Body of pancreas (tissue), 4 donors: ENCODE results near the gene ATF7. TPM values are rescaled to one million over a fixed set of nuclear protein-coding genes. Genes with fewer than 3 reads are reported as not detected.
A peak's percentile ranks its signal among the peaks of the same experiment; 100 is the strongest.
"Not testable (repeated sequence)": the region's sequence is repeated elsewhere in the genome, so short reads cannot be mapped to it uniquely, and the experiment has no call there.

Source experiments
- ATAC-seq: fragments of 150-250 bp; one replicate; pipeline ENCODE4 v1.9.1; 2016
- DNase-seq, 4 donors: peaks; one replicate each; pipeline ENCODE4 v3.0.0-alpha.2; 2019
- H3K27ac ChIP-seq, 4 donors: fragments of 200-600 bp; sonication (generic); 1 replicate in 3 of 4; 2 replicates in 1 of 4; pipeline versions ENCODE4 v1.5.1 to v1.6.1; 2016 to 2019; ENCODE audit warnings: mild to moderate bottlenecking in 1 of 4, mixed read lengths in 1 of 4, moderate library complexity in 1 of 4
- H3K27me3 ChIP-seq, 2 donors: fragments of 200-600 bp; sonication (generic); one replicate each; pipeline ENCODE4 v1.6.0; 2016; ENCODE audit warnings: mild to moderate bottlenecking in 1 of 2
- H3K36me3 ChIP-seq, 2 donors: fragments of 200-600 bp; sonication (generic); replicated peaks in 1 of 2; 2 replicates each; pipeline ENCODE4 v1.5.1; 2016; ENCODE audit warnings: low read depth in 2 of 2; ENCODE audit not compliant: insufficient read depth in 1 of 2
- H3K4me1 ChIP-seq: fragments of 200-600 bp; sonication (generic); one replicate; pipeline ENCODE4 v1.6.0; 2016
- H3K4me3 ChIP-seq, 2 donors: fragments of 200-600 bp; sonication (generic); 1 replicate in 1 of 2; 2 replicates in 1 of 2; pipeline ENCODE4 v1.5.1; 2016 to 2019
- H3K9me3 ChIP-seq, 3 donors: fragments of 200-600 bp; sonication (generic); 1 replicate in 2 of 3; 2 replicates in 1 of 3; pipeline ENCODE4 v1.5.1; 2016
- CTCF ChIP-seq, 7 experiments: fragments of 450-650 bp in 4 of 7; fragments of 200-600 bp in 3 of 7; sonication (generic) in 3 of 7; IDR thresholded peaks; one replicate each; pipeline ENCODE4 v1.5.1; 2016 to 2019; ENCODE audit warnings: antibody characterized with exemption in 7 of 7
- POLR2A ChIP-seq, 3 donors: fragments of 450-650 bp; IDR thresholded peaks; one replicate each; pipeline ENCODE4 v1.6.1; 2016; ENCODE audit warnings: antibody characterized with exemption in 3 of 3, mild to moderate bottlenecking in 2 of 3
- WGBS, 2 donors: methylation state at CpG; one replicate each; pipeline ENCODE4 v1.1.5; 2017; 5-methylcytosine and 5-hydroxymethylcytosine counted together
- intact Hi-C: fragments of 100-400 bp; cut with DNase I; formaldehyde crosslinking; loops from one replicate; pipeline ENCODE4 v1.15.1; 2023
- total RNA-seq, 2 donors: library from RNA; depleted of rRNA; stranded (reverse); fragments of >200 nt; gene quantifications; one replicate each; pipeline ENCODE4 v1.1.0, GENCODE V29; 2016

ATF7 gene
- total RNA-seq, 2 donors from 2014 or later: 12.9 to 21.3 TPM

- no peak for ATAC-seq
- intact Hi-C loops: no loop called here
- DNase-seq: no peak
- Histone ChIP-seq H3K36me3 (no peaks in the 10 kb centered on the region), H3K27me3 (no peaks in the 10 kb centered on the region), H3K27ac (peak overlapping the region in 1 of 4 donors; percentile 40), H3K9me3 (no peaks in the 10 kb centered on the region), H3K4me3 (no peak overlapping the region), H3K4me1 (peaks cover 16% of the 10 kb centered on the region)
- TF ChIP-seq POLR2A (IDR thresholded peaks at IDR 0.05) (no peak), CTCF (IDR thresholded peaks at IDR 0.05) (no peak)
- 81 to 86% methylated on average over 4 of the region's 4 CpGs for WGBS, 2 donors
Observed at GRCh38 chr12:53616950-53617349, 9.2 kb downstream of the ATF7 start.

- Histone ChIP-seq H3K4me3 (no peak overlapping the region), H3K27ac (no peak overlapping the region), H3K9me3 (no peaks in the 10 kb centered on the region), H3K27me3 (no peaks in the 10 kb centered on the region), H3K36me3 (no peaks in the 10 kb centered on the region), H3K4me1 (peaks cover 13% of the 10 kb centered on the region)
- DNase-seq: no peak
- WGBS, 2 donors: 83 to 92% methylated on average over 1 of the region's 1 CpG
- intact Hi-C loops: no loop called here
- TF ChIP-seq CTCF (IDR thresholded peaks at IDR 0.05) (no peak), POLR2A (IDR thresholded peaks at IDR 0.05) (no peak)
- ATAC-seq: no peak
Observed at GRCh38 chr12:53613821-53614220, 12.4 kb downstream of the ATF7 start.

GRCh38 chr12:53612978-53613377 lies 13.2 kb downstream of the ATF7 start:
- 85 to 89% methylated on average over 2 of the region's 2 CpGs for WGBS, 2 donors

GRCh38 chr12:53611304-53611703 lies 14.9 kb downstream of the ATF7 start:
- no peaks in the 10 kb centered on the region for H3K9me3 ChIP-seq
- H3K36me3 ChIP-seq: no peaks in the 10 kb centered on the region
- no peak for ATAC-seq
- no peak for DNase-seq
- no peaks in the 10 kb centered on the region for H3K4me1 ChIP-seq
- no peak overlapping the region for H3K27ac ChIP-seq
- 96% methylated on average over 8 of the region's 8 CpGs for WGBS, 2 donors
- TF ChIP-seq POLR2A (IDR thresholded peaks at IDR 0.05) (no peak), CTCF (IDR thresholded peaks at IDR 0.05) (no peak)
- intact Hi-C loops: no loop called here
- no peaks in the 10 kb centered on the region for H3K27me3 ChIP-seq
- no peak overlapping the region for H3K4me3 ChIP-seq

More at GRCh38 chr12:53612978-53613377, 13.2 kb downstream of the ATF7 start:
- TF ChIP-seq CTCF (IDR thresholded peaks at IDR 0.05) (no peak), POLR2A (IDR thresholded peaks at IDR 0.05) (no peak)
- Histone ChIP-seq H3K36me3 (no peaks in the 10 kb centered on the region), H3K27ac (no peak overlapping the region), H3K27me3 (no peaks in the 10 kb centered on the region), H3K4me1 (peaks cover 4% of the 10 kb centered on the region), H3K9me3 (no peaks in the 10 kb centered on the region), H3K4me3 (no peak overlapping the region)
- intact Hi-C loops: no loop called here
- no peak for DNase-seq
- ATAC-seq: no peak

- 93 to 98% methylated on average over 5 of the region's 5 CpGs for WGBS, 2 donors
- ATAC-seq, DNase-seq, intact Hi-C loops, H3K9me3 ChIP-seq, H3K36me3 ChIP-seq, H3K27me3 ChIP-seq, H3K4me1 ChIP-seq, H3K4me3 ChIP-seq, H3K27ac ChIP-seq: not testable (repeated sequence)
Observed at GRCh38 chr12:53606688-53607087, 19.5 kb downstream of the ATF7 start.
